Heart left ventricle (tissue), 13 donors: ENCODE measurements around the gene PDK2.

Experiments
- POLR2A ChIP-seq, 2 donors: fragments of 450-650 bp; IDR thresholded peaks; one replicate each; pipeline ENCODE4 v1.6.1; 2017; ENCODE audit warnings: antibody characterized with exemption in 2 of 2, mild to moderate bottlenecking in 2 of 2, moderate library complexity in 2 of 2
- TF ChIP-seq, protein P1 (sequence below), 12 donors: fragments of 200-600 bp; sonication (generic) in 4 of 12; IDR thresholded peaks; one replicate each; pipeline versions ENCODE4 v1.5.0 to v1.8.0; 2018 to 2022; ENCODE audit warnings: antibody characterized with exemption in 12 of 12, mild to moderate bottlenecking in 5 of 12
- donor health status: ischemic (EF 13 %, LVEDD 7.1; RV severe dilation, severe dysfunction).
- donor health status: DM: no; HTN: yes; CAD: no.
- donor health status: DM: no; HTN: no; CAD: no.
- donor health status: ischemic (EF 25% LVEDD 6.9; RV normal size, moderate dysfunction).
- donor health status: ischemic (EF 25% LVEDD 5.7; RV mildly dilated, moderate dysfunction).
- donor health status: ischemic (EF 35%, LVEDD 5.7; RV mildly dilated, moderate dysfunction).
- donor health status: nonischemic (EF 11% LVEDD 7.7; RV severe dilation, severe dysfunction).
- donor health status: DM: yes; HTN: yes; CAD: no.
- donor health status: PGD.
- donor health status: ischemic (EF 29% LVEDD 5.4; RV normal size, mild dysfunction).
- donor health status: nonischemic (EF 23%, LVEDD 6.1; RV moderate dilation, normal function).

- TF ChIP-seq, protein P1, sequence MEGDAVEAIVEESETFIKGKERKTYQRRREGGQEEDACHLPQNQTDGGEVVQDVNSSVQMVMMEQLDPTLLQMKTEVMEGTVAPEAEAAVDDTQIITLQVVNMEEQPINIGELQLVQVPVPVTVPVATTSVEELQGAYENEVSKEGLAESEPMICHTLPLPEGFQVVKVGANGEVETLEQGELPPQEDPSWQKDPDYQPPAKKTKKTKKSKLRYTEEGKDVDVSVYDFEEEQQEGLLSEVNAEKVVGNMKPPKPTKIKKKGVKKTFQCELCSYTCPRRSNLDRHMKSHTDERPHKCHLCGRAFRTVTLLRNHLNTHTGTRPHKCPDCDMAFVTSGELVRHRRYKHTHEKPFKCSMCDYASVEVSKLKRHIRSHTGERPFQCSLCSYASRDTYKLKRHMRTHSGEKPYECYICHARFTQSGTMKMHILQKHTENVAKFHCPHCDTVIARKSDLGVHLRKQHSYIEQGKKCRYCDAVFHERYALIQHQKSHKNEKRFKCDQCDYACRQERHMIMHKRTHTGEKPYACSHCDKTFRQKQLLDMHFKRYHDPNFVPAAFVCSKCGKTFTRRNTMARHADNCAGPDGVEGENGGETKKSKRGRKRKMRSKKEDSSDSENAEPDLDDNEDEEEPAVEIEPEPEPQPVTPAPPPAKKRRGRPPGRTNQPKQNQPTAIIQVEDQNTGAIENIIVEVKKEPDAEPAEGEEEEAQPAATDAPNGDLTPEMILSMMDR (IDR thresholded peaks at IDR 0.05): no peak
- no peak for TF ChIP-seq POLR2A (IDR thresholded peaks at IDR 0.05)
Observed at GRCh38 chr17:50096758-50097157, 1.6 kb downstream of the PDK2 start.
